Activated CD8-positive, alpha-beta memory T cell treated with anti-CD3 and anti-CD28 coated beads, Interleukin-2, amount 10 ng/mL, durations not matched to agents 7 days and 5 days (primary cell): ENCODE data around the gene PTPRG. TPM values are rescaled to one million over a fixed set of nuclear protein-coding genes. Genes with fewer than 3 reads are reported as not detected.

ENCODE experiments used
- ATAC-seq: fragments of 150-1000 bp; cut with Tn5 transposase; one replicate; pipeline ENCODE4 v1.10.0; 2021; ENCODE audit warnings: moderate library complexity
- CTCF ChIA-PET: fragments of 350-600 bp; sonication (Branson Sonifier 250); formaldehyde crosslinking; loops from one replicate; lab custom pipeline; 2021; ENCODE audit warnings: antibody characterized with exemption; lab: Charles Lee
- DNase-seq: peaks from one replicate; pipeline ENCODE4 v3.0.0-alpha.2; 2020
- H3K27ac Mint-ChIP-seq: one replicate; pipeline ENCODE4 v1.8.0; 2021; ENCODE audit warnings: mild to moderate bottlenecking, mixed read lengths
- H3K27me3 Mint-ChIP-seq: one replicate; pipeline ENCODE4 v1.8.0; 2021; ENCODE audit warnings: mixed read lengths
- H3K36me3 Mint-ChIP-seq: one replicate; pipeline ENCODE4 v1.8.0; 2021; ENCODE audit warnings: mild to moderate bottlenecking, mixed read lengths
- H3K4me1 Mint-ChIP-seq: one replicate; pipeline ENCODE4 v1.8.0; 2021; ENCODE audit warnings: mixed read lengths
- H3K4me3 Mint-ChIP-seq: one replicate; pipeline ENCODE4 v1.8.0; 2021; ENCODE audit warnings: mild to moderate bottlenecking, moderate library complexity, mixed read lengths
- H3K9me3 Mint-ChIP-seq: one replicate; pipeline ENCODE4 v1.8.0; 2022; ENCODE audit warnings: low read depth, mixed read lengths
- total RNA-seq, 2 experiments: library from RNA; stranded (reverse); gene quantifications; one replicate each; pipeline ENCODE4 v1.2.3, GENCODE V29; 2021

PTPRG gene
- total RNA-seq, 2 experiments from 2014 or later: 0.21 TPM; not detected in 1

- CTCF ChIA-PET: no interaction called here
Observed at GRCh38 chr3:62214850-62215249, 653.5 kb downstream of the PTPRG start.

DNA sequence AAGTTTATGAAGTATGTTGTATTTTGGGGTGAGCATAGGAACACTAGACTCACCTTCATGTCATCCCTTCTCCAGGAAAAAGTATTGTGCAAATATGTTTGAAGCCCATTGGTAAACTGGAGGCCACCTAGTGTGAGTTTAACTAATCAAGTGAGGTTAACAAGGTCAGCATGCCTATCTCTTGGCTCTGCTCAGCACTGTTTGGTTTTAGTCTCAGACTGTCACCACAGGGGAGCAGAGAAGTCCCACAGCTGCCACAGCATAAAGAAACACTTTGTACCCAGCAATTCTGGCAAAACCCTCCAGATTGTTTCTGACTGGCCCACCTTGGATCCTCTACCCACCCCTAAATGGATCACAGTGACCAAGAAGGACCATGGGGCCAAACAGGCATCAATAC lies 659.2 kb downstream of the PTPRG start:
- ATAC-seq (no peak), DNase-seq (no peak)
- Mint-ChIP-seq H3K36me3 (no peaks in the 10 kb centered on the region), H3K4me1 (no peaks in the 10 kb centered on the region), H3K4me3 (no peak overlapping the region), H3K27ac (no peak overlapping the region), H3K27me3 (no peaks in the 10 kb centered on the region), H3K9me3 (no peaks in the 10 kb centered on the region)
- CTCF ChIA-PET: interaction anchor here (1.5 kb wide), 1 partner anchor 18 kb away, joined by 3 read pairs; no protein-coding TSS in a partner anchor

More at GRCh38 chr3:62214850-62215249, 653.5 kb downstream of the PTPRG start:
- no peak for DNase-seq
- Mint-ChIP-seq H3K36me3 (no peaks in the 10 kb centered on the region), H3K27me3 (no peaks in the 10 kb centered on the region), H3K27ac (no peak overlapping the region), H3K4me3 (no peak overlapping the region), H3K9me3 (no peaks in the 10 kb centered on the region), H3K4me1 (no peaks in the 10 kb centered on the region)
- ATAC-seq: no peak

DNA sequence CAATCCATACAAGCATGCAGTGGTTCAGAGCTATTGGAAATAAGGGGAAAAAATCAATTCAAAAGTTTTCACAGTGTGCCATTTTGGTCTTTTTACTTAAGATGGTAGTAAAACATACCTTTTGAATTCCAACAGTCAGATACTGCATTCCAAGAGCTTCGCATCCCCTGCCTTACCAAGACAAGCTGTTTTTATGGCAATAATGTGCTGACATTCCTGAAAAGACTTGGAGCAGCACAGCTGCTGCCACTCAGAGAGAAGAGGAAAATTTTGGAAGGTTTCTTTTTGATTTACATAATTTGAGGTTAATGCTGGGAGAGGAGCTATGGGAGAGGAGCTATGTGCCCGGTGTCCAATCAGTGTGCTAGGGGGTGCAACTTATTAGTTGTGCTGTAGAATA lies 663.7 kb downstream of the PTPRG start:
- H3K9me3 Mint-ChIP-seq: no peaks in the 10 kb centered on the region
- H3K4me1 Mint-ChIP-seq: no peaks in the 10 kb centered on the region
- H3K36me3 Mint-ChIP-seq: no peaks in the 10 kb centered on the region
- ATAC-seq (no peak), DNase-seq (no peak)
- H3K4me3 Mint-ChIP-seq: no peak overlapping the region
- CTCF ChIA-PET: no interaction called here
- no peaks in the 10 kb centered on the region for H3K27me3 Mint-ChIP-seq
- H3K27ac Mint-ChIP-seq: no peak overlapping the region

- no peak overlapping the region for H3K27ac Mint-ChIP-seq
- no peaks in the 10 kb centered on the region for H3K4me1 Mint-ChIP-seq
- CTCF ChIA-PET: no interaction called here
Observed at GRCh38 chr3:62226601-62227339, 665.4 kb downstream of the PTPRG start.

DNA sequence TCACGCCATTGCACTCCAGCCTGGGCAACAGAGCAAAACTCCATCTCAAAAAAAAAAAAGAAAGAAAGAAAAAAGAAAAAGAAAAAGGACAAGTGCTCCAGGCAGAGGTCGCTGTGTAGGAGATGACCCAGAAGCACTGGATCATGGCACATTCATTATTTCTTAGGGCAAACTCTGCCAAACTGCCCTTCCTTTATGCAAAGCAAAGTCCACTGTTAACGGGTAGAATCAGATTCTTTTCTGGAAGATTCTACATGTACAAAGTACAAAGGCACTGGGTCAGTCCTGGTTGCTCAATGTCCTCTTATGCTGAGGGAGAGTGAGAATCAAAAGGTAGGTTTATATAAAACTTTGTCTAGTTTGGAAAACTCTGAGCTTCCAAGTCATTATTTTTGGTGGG lies 667.1 kb downstream of the PTPRG start:
- Mint-ChIP-seq H3K27ac (no peak overlapping the region), H3K9me3 (no peaks in the 10 kb centered on the region), H3K4me1 (no peaks in the 10 kb centered on the region), H3K36me3 (no peaks in the 10 kb centered on the region), H3K4me3 (no peak overlapping the region), H3K27me3 (no peaks in the 10 kb centered on the region)
- CTCF ChIA-PET: interaction anchor here (0.9 kb wide), 1 partner anchor 40 kb away, joined by 3 read pairs; no protein-coding TSS in a partner anchor
- no peak for ATAC-seq
- DNase-seq: no peak

More at GRCh38 chr3:62226601-62227339, 665.4 kb downstream of the PTPRG start:
- Mint-ChIP-seq H3K9me3 (no peaks in the 10 kb centered on the region), H3K27me3 (no peaks in the 10 kb centered on the region), H3K4me3 (no peak overlapping the region), H3K36me3 (no peaks in the 10 kb centered on the region)
- ATAC-seq (no peak), DNase-seq (no peak)

DNA sequence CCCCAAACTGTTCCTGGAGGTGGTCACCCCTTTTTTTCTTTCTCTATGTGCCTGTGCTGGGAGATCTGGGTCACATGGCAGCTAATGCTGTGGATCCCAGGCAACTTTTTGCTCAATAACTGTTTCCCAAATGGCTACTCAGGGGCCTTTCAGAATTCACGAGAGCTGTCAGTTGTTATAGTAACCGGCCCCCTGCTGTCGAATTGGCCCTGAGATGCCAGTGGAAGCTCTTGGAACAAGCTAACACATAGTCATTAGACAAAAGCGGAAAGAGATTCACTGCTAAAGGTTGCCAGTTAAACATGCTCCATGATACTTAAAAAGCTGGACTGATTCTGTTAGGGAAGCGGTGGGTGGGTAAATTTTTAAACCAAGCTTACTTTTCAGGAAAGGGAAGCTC lies 667.8 kb downstream of the PTPRG start:
- CTCF ChIA-PET: interaction anchor here (0.9 to 1.0 kb wide), 2 partner anchors 9 to 41 kb away, joined by 3 read pairs; no protein-coding TSS in a partner anchor
- Mint-ChIP-seq H3K36me3 (no peaks in the 10 kb centered on the region), H3K27ac (no peak overlapping the region), H3K9me3 (no peaks in the 10 kb centered on the region), H3K4me3 (no peak overlapping the region), H3K27me3 (no peaks in the 10 kb centered on the region), H3K4me1 (no peaks in the 10 kb centered on the region)
- no peak for ATAC-seq
- DNase-seq: no peak

DNA sequence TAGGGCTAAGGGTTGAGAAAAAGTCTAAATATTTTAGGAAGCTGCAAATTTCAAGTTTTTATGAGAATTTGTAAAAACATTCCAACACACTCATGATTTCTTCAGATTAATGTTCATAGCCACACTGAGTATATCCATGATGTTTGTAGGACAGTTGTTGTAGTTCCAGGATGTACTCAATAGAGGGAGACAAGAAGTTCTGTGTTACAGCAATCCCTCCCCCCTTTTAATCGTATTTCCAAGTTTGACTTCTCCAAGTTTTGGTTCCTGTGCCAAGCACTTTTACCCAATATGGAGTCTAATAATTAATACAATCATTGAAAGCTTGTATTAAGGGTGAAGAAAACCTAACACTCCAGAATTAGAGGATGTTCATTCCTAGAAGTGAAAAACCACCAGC lies 668.5 kb downstream of the PTPRG start:
- H3K9me3 Mint-ChIP-seq: no peaks in the 10 kb centered on the region
- DNase-seq (no peak), ATAC-seq (no peak)
- H3K36me3 Mint-ChIP-seq: no peaks in the 10 kb centered on the region
- H3K4me3 Mint-ChIP-seq: no peak overlapping the region
- H3K27me3 Mint-ChIP-seq: no peaks in the 10 kb centered on the region
- H3K27ac Mint-ChIP-seq: no peak overlapping the region
- CTCF ChIA-PET: interaction anchor here (1.0 kb wide), 1 partner anchor 8 kb away, joined by 3 read pairs; no protein-coding TSS in a partner anchor
- no peaks in the 10 kb centered on the region for H3K4me1 Mint-ChIP-seq

DNA sequence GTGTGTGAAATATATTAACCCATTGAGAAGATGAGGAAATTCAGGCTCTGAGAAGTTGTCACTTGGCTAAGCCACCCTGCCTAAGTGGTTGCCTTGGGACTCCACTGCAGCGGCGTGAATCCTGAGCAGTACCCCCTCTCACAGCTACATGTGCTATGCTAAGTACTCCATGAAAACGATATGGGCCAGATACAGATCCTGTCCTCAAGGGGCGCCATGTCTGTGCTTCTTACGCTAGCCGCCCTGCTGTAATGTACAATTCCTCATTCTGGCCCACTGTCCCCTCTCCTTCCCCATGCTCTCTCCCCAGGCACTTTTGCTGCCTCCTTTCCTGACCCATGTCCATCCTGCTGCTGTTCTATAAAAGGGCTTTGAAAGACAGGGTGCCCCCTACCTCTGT lies 671.7 kb downstream of the PTPRG start:
- Mint-ChIP-seq H3K4me3 (no peak overlapping the region), H3K27ac (no peak overlapping the region), H3K4me1 (peaks cover 4% of the 10 kb centered on the region), H3K27me3 (no peaks in the 10 kb centered on the region), H3K9me3 (no peaks in the 10 kb centered on the region), H3K36me3 (no peaks in the 10 kb centered on the region)
- ATAC-seq: no peak
- CTCF ChIA-PET: no interaction called here
- DNase-seq: no peak

- Mint-ChIP-seq H3K27me3 (no peaks in the 10 kb centered on the region), H3K36me3 (no peaks in the 10 kb centered on the region), H3K9me3 (no peaks in the 10 kb centered on the region), H3K4me3 (no peak overlapping the region), H3K4me1 (peaks cover 6% of the 10 kb centered on the region), H3K27ac (no peak overlapping the region)
- DNase-seq (no peak), ATAC-seq (no peak)
- CTCF ChIA-PET: no interaction called here
Observed at GRCh38 chr3:62236016-62236415, 674.6 kb downstream of the PTPRG start.

DNA sequence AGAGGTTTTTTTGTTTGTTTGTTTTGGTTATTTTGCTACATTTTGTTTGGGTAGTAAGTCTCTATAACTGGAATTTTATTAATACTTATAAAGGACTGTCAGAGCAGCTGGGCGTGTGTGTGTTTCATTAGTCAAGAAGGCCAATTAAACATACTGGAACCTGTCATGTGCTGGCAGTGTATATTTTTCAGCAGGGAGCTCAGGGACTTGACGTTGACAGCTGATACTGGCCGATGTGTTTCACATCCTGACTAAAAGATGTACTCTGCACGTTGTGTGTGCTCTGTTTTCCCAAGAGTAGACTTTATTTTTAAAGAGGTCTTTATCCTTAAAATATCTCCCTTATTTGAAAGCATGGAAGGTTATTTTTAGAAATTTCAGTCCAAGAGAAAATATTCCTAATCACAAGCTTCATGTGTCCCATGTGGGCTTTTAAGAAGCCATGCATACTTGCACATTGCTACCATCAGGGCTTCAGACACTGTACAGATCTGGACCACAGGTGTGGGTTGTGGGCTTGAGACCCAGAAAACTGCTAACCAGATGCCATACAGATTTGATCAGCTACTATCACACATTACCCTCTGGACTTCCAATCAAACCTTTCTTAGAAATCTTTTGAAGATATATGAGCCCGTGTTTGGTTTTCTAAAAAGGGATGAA lies 676.0 kb downstream of the PTPRG start:
- no peak for ATAC-seq
- Mint-ChIP-seq H3K4me3 (no peak overlapping the region), H3K27ac (no peak overlapping the region), H3K36me3 (no peaks in the 10 kb centered on the region), H3K27me3 (no peaks in the 10 kb centered on the region), H3K4me1 (peaks cover 6% of the 10 kb centered on the region), H3K9me3 (no peaks in the 10 kb centered on the region)
- DNase-seq: no peak
- CTCF ChIA-PET: interaction anchor here (1.2 kb wide), 1 partner anchor 8 kb away, joined by 3 read pairs; no protein-coding TSS in a partner anchor

- H3K27ac Mint-ChIP-seq: no peak overlapping the region
- H3K4me1 Mint-ChIP-seq: peaks cover 6% of the 10 kb centered on the region
- no peak for DNase-seq
- H3K27me3 Mint-ChIP-seq: no peaks in the 10 kb centered on the region
- no peak for ATAC-seq
- CTCF ChIA-PET: interaction anchor here (1.2 kb wide), 1 partner anchor 8 kb away, joined by 3 read pairs; no protein-coding TSS in a partner anchor
- H3K36me3 Mint-ChIP-seq: no peaks in the 10 kb centered on the region
- H3K9me3 Mint-ChIP-seq: no peaks in the 10 kb centered on the region
- H3K4me3 Mint-ChIP-seq: no peak overlapping the region
Observed at GRCh38 chr3:62238003-62238402, 676.6 kb downstream of the PTPRG start.

DNA sequence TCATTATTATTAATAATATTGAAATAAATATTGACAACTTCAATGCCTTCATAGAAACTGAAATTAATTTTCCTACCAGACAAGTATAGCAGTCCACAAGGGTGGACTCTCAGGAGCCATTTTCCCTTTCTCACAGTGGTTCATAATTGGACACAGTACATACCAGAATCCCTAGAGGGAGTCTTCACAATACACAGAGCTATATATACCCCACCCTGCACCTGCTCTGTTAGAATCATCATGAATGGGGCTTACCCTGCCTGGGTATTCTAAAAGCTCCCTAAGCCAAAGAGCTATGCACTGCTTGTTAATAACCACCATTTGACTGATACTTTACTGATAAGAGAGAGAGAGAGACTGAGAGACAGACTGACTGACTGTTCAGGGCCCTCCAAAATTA lies 677.1 kb downstream of the PTPRG start:
- H3K27me3 Mint-ChIP-seq: no peaks in the 10 kb centered on the region
- no peak overlapping the region for H3K27ac Mint-ChIP-seq
- ATAC-seq (no peak), DNase-seq (no peak)
- CTCF ChIA-PET: interaction anchor here (1.2 kb wide), 1 partner anchor 9 kb away, joined by 3 read pairs; no protein-coding TSS in a partner anchor
- H3K4me1 Mint-ChIP-seq: peaks cover 6% of the 10 kb centered on the region
- H3K36me3 Mint-ChIP-seq: no peaks in the 10 kb centered on the region
- H3K4me3 Mint-ChIP-seq: no peak overlapping the region
- no peaks in the 10 kb centered on the region for H3K9me3 Mint-ChIP-seq

DNA sequence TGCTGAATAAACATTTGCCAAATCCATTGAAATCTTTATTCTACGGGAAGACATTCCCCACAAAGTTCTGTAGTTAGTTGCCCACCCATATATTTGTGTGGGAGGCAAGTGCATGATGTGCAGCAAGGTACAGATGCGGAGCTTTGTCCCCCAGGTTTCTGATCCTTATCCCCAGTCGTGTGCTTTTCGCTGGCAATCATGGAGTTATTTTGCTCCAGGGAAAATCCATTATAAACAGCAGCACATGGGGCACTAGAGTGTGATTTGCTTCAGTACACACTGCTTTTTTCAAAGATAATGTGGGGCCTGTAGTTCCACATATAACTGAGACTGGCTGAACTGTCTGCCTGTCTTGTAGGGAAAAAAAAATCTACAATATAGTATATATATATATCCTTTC lies 679.9 kb downstream of the PTPRG start:
- Mint-ChIP-seq H3K4me3 (no peak overlapping the region), H3K27ac (no peak overlapping the region), H3K9me3 (no peaks in the 10 kb centered on the region), H3K4me1 (peaks cover 6% of the 10 kb centered on the region), H3K27me3 (no peaks in the 10 kb centered on the region), H3K36me3 (no peaks in the 10 kb centered on the region)
- DNase-seq (no peak), ATAC-seq (no peak)
- CTCF ChIA-PET: interaction anchor here (1.5 kb wide), 1 partner anchor 9 kb away, joined by 4 read pairs; no protein-coding TSS in a partner anchor
